GM19455 (cell line): ENCODE results near the gene DHX58.
"Not testable (repeated sequence)": the region's sequence is repeated elsewhere in the genome, so short reads cannot be mapped to it uniquely, and the experiment has no call there.

ENCODE experiments used
- ATAC-seq: cut with Tn5 transposase; IDR thresholded peaks from one replicate; pipeline ENCODE4 v1.9.1; 2021; ENCODE audit not compliant: unreplicated experiment

Gene DHX58

DNA sequence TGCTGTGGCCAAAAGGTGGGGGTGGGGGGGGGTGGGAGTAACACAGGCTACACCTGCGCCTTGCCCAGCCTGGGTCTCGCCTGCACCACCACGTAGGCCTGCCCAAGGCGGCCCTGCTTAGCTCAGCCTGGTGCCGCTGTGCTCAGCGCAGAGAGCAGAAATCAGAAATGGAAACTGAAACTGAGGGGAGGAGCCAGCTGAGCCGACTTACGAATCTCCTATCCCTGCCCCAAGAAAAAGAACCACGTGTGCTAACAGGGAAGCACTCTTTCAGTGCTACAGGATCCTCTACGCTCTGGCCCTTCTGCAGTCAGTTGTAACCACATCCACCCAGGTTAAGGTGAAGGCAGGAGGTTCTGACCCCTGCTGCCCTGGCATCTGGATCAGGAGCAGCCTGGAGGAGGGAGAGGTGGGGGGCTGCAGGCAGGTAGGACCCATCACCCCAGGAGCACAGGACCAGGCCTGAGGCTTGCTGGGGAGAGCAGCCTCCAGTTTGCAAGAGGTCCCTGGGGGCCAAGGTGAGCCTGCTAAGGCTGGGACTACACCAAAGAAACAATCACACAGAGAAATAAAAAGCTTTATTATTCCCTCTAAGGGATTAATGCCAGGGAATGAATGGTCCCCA lies at the start of gene DHX58:
Gene DHX58 (minus strand): TSS at position 163 of the 625 bp plus-strand sequence. CDS start 822 bp downstream, outside the sequence.
- ATAC-seq, result peak; percentile 67

DNA sequence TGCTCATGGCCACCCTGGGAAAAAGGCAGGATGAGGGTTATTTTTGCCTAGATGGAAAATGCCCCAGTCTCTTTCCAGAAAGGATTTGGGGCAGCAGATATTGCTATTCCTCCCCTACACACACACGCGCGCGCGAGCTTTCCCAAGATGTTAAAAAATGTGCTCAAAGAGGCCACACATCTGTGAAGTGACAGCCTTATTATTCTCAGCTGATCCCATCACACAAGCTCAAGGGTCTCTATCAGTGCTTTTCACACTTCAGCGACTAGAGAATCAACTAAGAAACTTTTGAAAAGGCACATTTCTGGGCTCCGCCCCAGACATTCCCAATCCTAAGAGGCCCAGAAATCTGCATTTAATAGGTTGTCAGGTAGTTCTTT lies 48.0 kb upstream of the DHX58 start:
- ATAC-seq, result no peak

DNA sequence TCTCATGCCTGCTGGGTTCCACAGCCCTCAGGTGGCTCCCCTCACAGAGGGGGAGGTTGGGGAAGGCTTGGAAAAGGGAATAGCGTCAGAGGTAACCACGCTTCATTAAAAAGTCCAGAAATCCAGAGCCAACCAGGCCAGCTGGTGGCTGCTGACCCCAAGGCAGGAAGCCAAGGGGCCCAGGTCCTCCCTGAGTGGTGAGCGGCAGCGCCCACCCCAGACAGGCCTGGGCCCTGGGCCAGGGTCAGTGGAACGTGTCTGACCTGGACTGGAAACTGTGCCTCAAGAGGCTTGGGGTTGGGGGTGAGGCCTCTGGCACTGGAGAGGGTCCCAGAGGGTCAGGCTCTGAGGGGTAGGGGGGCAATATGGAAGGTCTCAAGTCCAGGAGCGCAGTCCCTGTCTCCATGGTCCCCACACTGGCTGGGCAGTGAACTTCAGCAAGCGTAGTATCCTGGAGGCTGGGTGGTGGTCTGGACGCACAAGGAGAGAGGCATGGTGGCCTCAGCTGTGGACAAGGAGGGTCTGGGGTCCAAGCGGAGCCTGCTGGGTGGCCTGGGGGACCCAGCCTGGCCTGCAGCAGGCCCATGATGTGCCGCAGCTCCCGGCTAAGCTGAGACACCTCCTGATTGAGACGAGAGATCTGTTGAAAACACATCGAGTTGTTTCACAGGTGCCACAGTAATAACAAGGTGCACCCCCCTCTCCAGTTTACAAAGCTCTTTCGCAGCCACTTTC lies 47.4 kb upstream of the DHX58 start:
- ATAC-seq, result no peak

DNA sequence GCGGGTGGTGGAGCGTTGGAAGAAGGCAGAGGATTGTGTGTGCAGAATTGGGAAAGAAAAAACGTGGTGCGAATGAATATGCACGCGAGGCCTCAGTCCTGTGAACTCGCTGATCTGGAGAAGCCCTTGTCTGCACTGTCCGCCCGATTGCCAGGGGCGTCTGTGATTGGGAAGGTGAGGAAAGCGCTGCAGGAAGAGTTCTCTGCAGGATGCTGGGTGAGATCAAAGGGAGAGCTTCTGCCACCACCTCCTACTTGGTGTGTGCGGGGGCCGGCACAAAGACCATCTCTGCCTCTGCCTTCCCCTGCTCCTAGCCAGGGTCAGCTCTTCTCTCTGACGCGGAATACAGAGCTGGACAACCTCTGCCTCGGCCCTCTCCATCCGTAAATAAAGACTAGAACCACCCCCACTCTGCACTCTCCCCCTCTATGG lies 43.1 kb upstream of the DHX58 start:
- ATAC-seq, result no peak

DNA sequence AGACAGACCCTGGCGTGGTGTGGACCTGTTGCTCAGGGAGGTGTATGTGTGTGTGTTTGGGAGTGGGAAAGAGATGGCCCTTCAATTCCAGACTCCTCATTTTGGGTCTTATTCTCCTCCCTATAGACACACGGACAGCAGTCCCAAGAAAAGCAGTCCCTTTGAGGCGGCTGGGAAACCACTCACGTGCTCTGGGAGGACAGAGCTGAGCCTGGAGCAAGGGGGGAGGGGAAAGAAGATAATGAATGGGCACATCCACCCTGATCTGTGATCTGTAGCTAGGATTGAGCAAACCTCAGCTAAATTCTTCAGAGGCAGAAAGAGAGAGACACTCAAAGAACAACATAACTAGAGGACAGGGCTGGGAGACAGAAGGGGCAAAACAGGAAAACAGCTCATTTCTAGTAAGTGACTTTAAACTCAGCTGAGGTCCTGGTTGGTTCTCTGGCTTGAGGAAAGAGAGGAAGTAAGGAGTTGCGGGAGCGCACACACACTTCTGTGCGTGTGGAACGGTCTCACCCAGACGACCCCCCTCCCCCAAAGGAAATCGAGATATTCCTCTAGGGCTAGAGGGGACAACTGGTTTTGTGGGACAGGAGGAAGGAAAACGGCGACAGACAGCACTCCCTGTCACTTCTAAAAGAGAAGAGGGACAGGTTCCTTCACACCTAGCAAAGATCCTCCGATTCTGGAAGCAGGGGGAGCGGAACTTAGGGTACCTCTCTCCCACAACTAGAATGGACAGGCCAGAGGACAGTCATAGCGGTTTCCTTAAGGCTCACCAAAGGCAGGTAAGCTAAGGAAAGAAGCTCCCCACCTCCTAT lies 41.6 kb upstream of the DHX58 start:
- no peak for ATAC-seq

DNA sequence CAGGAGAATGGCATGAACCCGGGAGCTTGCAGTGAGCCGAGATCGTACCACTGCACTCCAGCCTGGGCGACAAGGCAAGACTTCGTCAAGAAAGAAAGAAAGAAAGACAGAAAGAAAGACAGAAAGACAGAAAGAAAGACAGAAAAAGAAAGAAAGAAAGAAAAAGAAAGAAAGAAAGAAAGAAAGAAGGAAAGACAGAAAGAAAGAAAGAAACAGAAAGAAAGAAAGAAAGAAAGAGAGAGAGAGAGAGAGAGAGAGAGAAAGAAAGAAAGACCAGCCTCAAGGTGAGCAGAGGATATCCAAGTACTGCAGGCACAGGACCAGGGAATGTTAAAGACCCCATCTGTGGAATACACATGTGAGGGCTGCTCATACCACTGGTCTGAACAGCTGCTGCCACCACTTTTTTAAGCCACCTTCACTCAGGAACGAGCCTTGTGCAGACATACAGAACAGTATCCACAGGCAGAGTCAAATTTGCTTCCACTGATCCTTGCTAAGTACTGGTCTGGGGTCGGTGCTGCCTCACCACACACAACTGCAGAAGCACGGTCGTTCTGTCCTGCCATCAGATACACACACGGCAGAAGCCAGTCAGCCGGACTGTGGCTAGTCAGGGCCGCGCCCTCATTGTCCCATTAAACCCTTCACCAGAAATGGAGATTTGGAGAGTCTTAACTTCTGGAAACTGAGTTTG lies 34.5 kb upstream of the DHX58 start:
- ATAC-seq, result no peak

DNA sequence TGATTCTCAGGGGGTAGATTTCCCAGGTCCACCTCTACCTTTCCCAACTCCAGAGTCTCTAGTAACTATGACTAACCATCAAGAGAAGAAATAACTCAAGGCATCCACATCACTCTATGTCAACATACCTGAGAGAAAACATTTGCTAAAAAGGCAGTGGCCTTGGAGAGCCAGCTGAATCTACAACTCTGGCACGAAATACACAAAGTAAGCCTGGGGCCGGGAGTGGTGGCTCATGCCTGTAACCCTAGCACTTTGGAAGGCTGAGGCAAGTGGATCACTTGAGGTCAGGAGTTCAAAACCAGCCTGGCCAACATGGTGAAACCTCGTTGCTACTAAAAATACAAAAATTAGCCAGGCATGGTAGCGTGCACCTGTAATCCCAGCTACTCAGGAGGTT lies 30.6 kb upstream of the DHX58 start:
- ATAC-seq, result not testable (repeated sequence)

DNA sequence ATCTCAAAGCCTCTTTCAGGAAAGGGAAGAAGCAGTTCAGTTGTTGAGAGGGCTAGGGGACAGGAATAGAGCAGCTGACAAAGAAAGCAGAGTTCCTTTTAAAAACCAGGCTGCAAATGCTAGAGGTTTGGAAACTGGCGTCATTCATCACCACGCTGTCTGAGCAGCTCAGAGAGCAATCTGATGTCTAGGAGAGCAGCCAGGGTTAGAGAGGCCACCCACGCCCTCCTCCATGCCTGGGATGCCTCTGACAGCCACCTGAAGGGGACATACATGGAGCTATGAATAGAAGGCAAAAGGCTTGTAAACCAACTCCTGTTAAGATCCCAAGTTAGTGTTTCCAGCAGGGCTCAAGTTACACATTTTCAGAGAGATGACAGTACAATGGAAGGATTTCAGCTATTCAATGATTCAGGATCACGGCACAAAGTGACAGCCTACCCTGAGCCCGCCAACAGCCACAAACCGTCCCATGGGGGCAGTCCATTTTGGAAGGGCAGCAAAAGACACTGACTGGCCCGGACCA lies 29.9 kb upstream of the DHX58 start:
- ATAC-seq, result no peak

DNA sequence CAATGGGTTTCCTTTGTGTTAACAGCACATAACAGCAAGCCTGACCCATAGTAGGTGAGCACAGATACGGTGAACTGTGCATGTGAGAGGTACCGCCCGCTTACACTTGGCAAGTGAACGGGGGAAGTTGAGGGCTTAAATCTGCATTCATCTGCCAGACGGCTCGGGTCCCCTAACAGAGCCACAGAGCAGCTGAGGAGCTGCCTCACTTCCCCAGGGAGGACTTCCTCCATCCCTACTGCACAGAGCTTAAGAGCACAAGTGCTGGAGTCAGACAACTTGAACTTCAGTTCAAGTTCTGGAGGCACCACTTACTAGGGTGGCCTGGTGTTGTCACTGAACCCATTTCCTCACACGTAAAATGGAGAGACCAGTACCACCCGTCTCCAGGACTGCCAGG lies 28.9 kb upstream of the DHX58 start:
- ATAC-seq, result no peak

DNA sequence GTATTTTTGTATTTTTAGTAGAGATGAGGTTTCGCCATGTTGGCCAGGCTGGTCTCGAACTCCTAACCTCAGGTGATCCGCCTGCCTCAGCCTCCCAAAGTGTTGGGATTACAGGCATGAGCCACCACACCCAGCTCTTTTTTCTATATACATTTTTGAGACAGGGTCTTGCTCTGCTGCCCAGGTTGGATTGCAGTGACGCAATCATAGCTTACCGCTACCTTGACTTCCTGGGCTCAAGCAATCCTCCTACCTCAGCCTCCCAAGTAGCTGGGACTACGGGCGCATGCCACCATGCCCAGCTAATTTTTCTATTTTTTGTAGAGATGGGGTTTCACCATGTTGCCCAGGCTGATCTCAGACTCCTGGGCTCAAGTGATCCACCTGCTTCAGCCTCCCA lies 28.2 kb upstream of the DHX58 start:
- not testable (repeated sequence) for ATAC-seq

DNA sequence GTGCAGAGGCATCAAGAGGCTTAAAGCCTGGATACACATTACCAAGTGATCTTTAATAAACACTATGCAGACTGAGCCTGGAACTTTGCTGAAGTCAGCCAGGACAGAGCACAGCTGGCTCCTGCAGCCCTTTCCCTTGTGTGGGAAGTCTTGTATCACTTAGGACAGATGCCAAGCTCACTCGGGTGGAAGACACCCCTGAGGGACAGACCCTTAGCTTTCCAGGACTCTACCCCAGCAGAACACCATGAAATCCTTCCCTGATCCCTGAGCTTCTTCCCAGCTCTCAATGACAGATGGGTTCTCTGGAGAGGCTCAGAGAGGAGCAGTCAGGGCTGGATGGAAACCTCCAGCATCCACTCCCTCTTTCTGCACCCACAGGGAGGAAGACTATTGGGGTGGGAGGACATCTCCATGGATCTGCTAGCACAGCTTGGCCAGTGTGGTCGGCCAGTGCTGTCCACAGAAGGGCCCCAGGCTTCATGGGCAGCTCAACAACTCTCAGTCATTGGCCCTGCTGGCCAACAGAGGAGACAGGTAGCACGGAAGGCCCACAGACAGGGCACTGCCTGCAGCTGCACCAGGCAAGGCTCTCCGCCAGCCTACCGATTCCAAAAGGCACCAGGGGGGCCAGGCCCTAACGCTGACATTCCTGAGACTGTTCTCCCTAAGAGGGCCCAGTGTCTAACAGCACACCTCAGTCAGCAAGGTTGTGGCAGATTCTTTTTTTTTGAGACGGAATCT lies 26.4 kb upstream of the DHX58 start:
- ATAC-seq, result no peak

DNA sequence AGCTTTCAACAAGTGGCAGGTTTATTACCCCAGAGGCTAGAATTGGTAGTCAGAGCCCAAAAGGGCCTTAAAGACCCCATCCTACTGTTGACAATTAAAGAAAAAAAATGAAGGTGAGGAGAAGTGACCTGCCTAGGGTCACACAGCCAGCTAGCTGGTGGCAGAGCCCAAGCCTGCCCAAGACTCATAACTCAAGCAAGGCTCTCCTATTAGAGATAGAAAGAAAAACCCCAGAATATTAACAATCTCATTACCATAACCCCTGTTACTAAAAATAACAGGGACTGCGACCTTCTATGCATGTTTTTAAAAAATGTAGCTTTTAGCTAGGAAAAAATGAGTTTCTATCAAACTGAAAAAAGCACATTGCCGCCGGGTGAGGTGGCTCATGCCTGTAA lies 24.1 kb upstream of the DHX58 start:
- no peak for ATAC-seq

DNA sequence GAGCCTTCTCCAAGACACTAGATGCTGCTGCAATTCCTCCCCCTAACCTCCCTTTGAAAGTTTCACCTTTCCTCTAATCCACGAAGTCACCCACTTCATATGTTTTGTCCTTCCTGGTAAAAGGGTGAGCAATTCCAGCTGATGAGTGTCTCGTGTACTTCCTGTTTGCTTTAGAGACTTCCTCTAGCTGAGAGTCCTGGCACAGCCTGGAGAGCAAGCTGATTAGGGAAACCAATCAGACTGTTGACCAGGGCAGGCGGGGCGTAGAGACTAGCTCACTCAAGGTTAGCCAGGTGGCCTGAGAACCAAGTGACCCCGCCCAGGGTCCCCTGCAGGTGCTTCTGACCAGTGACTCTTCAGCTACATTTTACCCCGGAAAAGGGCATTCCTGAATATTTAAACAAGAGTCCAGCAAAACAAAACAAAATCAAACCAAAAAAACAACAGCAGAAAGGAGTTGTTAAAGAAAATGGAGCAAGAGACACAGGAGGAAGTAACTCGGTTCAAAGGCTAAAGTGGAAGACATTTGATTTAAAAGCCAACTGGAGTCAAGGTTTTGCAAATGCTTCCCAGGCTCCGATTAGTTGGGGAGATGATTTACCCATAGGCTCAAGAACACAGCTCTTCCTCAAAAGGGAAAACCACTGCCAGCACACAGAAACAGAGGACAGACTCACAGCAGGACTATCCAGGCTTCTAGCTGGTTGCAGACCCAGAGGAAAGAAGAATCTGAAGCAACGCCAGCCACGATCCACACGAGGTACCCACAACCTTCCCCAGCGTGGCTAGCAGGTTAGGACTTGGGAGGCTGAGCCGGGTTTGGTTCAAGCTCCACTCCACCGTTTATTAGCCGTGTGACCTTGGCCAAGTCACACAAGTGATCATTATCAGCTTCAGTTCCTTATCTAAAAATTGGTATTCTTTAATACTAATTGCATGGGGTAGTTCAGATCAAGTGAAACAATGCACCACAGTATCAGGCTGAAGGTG lies 23.4 kb upstream of the DHX58 start:
- no peak for ATAC-seq

DNA sequence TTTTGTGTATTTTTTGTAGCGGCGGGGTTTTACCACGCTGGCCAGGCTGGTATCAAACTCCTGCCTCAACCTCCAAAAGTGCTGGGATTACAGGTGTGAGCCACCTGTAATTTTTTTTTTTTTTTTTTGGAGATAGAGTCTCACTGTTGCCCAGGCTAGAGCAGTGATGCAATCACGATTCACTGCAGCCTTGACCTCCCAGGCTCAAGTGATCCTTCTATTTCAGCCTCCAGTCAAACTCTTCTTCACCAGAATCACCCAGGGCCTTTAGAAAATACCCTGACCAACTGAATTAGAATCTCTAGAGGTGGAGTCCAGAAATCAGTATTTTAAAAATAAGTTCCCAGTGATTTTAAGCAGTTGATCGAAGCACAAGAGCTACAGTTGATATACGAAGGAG lies 22.6 kb upstream of the DHX58 start:
- no peak for ATAC-seq

DNA sequence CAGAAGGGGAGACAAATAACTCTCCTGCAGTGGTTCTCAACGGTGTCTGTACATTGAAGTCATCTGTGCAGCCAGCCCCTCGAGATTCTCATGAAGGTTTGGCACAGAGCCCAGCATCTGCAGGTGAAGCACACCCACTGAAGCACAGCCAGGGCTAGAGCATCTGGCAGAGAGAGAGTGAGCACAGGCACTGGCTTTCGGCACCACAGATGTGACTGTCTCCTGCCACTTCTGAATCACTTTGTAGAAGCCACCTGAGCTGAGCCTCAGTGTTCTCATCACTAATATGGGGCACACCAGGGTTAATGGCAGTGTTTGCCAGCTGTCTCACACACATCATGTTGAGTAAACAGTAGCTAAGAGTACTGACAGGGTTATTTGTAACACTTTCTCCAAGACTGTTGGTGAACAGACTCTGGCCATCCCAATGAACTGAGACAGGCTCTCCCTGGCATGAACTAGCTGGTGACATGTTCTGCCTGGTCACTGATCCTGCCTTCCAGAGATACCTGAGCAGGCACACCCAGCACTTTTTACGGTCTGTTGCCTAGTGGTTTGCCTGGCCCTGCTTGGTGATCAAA lies 21.0 kb upstream of the DHX58 start:
- no peak for ATAC-seq

DNA sequence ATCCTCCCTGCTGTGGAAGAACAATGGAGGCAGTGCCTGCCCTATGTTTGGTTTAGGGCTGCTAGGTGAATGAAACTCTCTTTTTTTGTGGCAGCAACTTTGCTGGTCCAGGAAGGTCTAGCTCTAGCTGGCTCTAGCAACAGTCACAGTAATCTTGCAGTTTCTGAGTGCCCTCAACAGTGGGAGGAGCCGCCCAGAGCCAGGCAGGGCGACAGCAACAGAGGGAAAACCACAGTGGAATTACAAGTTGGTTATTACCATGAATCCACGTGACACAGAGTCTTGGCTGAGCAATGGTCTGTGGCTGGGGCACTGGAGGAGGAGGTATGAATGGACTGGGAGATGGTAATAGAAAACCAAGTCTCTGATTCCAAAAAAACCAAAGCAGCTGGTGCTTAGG lies 20.4 kb upstream of the DHX58 start:
- no peak for ATAC-seq

DNA sequence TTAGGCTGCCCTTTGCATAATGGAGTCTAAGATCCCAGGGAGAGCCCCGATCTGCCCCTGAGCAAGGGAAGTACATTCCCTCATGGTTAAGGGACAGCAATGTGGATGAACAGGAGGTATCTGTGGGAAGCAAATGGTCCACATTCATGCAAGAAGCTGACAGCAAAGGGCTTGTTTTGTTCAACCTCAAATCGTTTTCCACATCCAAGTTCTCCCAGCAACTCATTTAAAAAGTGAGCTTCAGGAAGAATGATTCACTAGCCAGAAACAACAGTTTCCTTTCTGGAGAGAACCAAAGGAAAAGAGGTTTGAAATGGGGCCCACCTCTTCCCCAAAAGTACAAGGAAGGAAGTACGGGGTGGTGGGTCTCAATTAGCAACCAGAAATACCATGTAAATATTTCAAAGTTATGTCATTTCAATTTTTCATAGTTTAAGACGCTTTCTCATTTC lies 19.5 kb upstream of the DHX58 start:
- no peak for ATAC-seq

DNA sequence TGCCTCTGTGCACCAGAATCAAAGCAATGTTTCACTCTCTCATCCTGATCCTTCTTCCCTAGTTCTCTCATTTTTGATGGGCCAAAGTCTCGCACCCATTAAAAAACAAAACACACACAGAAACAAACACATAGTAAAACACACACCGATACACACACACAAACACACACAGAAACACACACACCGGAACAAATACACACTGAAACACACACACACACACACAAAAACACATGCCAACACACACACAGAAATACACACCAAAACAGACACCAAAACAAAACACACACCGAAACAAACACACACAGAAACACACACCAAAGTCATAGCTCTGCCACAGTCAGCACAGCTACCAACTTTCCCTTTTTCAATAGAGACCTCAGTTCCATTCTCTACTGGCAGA lies 18.7 kb upstream of the DHX58 start:
- ATAC-seq, result no peak
